Ammon's horn (tissue), 1 donor: ENCODE measurements around the gene QSER1.

Experiments
- DNase-seq: peaks from one replicate; pipeline ENCODE4 v3.0.0-alpha.2; 2016; ENCODE audit warnings: low spot score

The QSER1 gene

GRCh38 chr11:32890843-32891656 lies 1.6 kb upstream of the QSER1 start:
- DNase-seq = no peak

- DNase-seq = peak; percentile 46
Measured at GRCh38 chr11:32891657-32892354, 805 bp upstream of the QSER1 start.

- DNase-seq = no peak
Measured at GRCh38 chr11:32893093-32893342, 407 bp downstream of the QSER1 start.

- peak; percentile 48 for DNase-seq
Measured at GRCh38 chr11:32893343-32894148, 935 bp downstream of the QSER1 start.

- DNase-seq = peak; percentile 41
Measured at GRCh38 chr11:32894149-32894827, 1.7 kb downstream of the QSER1 start.

- no peak for DNase-seq
Measured at GRCh38 chr11:32894921-32895320, 2.3 kb downstream of the QSER1 start.

- no peak for DNase-seq
Measured at GRCh38 chr11:32895471-32895870, 2.9 kb downstream of the QSER1 start.

GRCh38 chr11:32897103-32897502 lies 4.5 kb downstream of the QSER1 start:
- DNase-seq = no peak

- DNase-seq = no peak
Measured at GRCh38 chr11:32899438-32899837, 6.8 kb downstream of the QSER1 start.

- DNase-seq = peak; percentile 33
Measured at GRCh38 chr11:32902089-32902665, 9.6 kb downstream of the QSER1 start.

GRCh38 chr11:32905028-32905667 lies 12.5 kb downstream of the QSER1 start:
- DNase-seq = no peak

GRCh38 chr11:32908619-32909018 lies 16.0 kb downstream of the QSER1 start:
- DNase-seq = no peak

- DNase-seq = no peak
Measured at GRCh38 chr11:32911413-32911812, 18.8 kb downstream of the QSER1 start.

GRCh38 chr11:32913445-32913844 lies 20.8 kb downstream of the QSER1 start:
- no peak for DNase-seq

- DNase-seq = no peak
Measured at GRCh38 chr11:32916361-32916760, 23.8 kb downstream of the QSER1 start.

GRCh38 chr11:32916994-32917393 lies 24.4 kb downstream of the QSER1 start:
- DNase-seq = no peak

- no peak for DNase-seq
Measured at GRCh38 chr11:32918427-32918826, 25.8 kb downstream of the QSER1 start.

GRCh38 chr11:32919338-32919737 lies 26.7 kb downstream of the QSER1 start:
- DNase-seq = no peak

GRCh38 chr11:32920570-32920969 lies 28.0 kb downstream of the QSER1 start:
- DNase-seq = no peak

- DNase-seq = no peak
Measured at GRCh38 chr11:32921204-32921603, 28.6 kb downstream of the QSER1 start.

GRCh38 chr11:32931606-32932005 lies 39.0 kb downstream of the QSER1 start:
- DNase-seq = no peak
